Esophagus muscularis mucosa (tissue), 3 donors: ENCODE measurements around the gene KRT86.

Experiments used
- POLR2A ChIP-seq: fragments of 450-650 bp; IDR thresholded peaks from one replicate; pipeline ENCODE4 v1.6.1; 2017; ENCODE audit warnings: antibody characterized with exemption, moderate library complexity, mild to moderate bottlenecking, low read depth
- TF ChIP-seq, protein P1 (sequence below), 3 experiments: fragments of 200-600 bp in 2 of 3; fragments of 450-650 bp in 1 of 3; sonication (generic) in 2 of 3; IDR thresholded peaks; one replicate each; pipeline ENCODE4 v1.5.1; 2017 to 2019; ENCODE audit warnings: antibody characterized with exemption in 3 of 3, mild to moderate bottlenecking in 2 of 3, moderate library complexity in 1 of 3

DNA sequence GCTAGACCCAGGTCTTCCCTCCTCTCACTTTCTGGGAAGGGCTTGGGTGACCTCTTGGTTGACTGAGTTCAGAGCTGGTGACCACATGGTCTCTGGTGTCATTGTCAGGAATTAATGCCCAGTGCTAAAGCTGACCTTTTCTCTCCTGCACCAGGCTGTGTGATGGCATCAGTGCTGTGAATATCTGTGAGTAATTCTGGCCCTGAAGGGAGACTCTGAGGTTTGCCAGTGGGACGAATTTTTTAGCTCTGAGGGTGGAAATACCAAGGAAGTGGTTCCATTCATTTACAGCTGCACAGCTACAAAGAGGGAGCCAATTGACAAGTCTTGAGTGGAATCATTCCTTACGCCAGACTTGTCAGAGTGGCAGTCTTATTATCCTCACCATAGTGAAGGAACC, 6.2 kb upstream of the KRT86 start:
- TF ChIP-seq, protein P1, sequence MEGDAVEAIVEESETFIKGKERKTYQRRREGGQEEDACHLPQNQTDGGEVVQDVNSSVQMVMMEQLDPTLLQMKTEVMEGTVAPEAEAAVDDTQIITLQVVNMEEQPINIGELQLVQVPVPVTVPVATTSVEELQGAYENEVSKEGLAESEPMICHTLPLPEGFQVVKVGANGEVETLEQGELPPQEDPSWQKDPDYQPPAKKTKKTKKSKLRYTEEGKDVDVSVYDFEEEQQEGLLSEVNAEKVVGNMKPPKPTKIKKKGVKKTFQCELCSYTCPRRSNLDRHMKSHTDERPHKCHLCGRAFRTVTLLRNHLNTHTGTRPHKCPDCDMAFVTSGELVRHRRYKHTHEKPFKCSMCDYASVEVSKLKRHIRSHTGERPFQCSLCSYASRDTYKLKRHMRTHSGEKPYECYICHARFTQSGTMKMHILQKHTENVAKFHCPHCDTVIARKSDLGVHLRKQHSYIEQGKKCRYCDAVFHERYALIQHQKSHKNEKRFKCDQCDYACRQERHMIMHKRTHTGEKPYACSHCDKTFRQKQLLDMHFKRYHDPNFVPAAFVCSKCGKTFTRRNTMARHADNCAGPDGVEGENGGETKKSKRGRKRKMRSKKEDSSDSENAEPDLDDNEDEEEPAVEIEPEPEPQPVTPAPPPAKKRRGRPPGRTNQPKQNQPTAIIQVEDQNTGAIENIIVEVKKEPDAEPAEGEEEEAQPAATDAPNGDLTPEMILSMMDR (IDR thresholded peaks at IDR 0.05), result no peak
- no peak for TF ChIP-seq POLR2A
